LNCaP clone FGC (cell line): ENCODE results near the gene PTPRM.

Experiments used
- DNase-seq: peaks from one replicate; pipeline ENCODE4 v3.0.0-alpha.2; 2011; ENCODE audit warnings: low read depth
- H3K4me3 ChIP-seq: 2 replicates; pipeline ENCODE4 v1.5.1; 2011; ENCODE audit warnings: mild to moderate bottlenecking, low read depth, low read length, control low read depth
- TF ChIP-seq, protein P1 (sequence below): IDR thresholded peaks from 2 replicates; pipeline ENCODE4 v1.5.1; 2012; ENCODE audit warnings: mild to moderate bottlenecking; ENCODE audit not compliant: control insufficient read depth, insufficient read depth; ENCODE audit errors: extremely low read depth

The PTPRM gene

DNA sequence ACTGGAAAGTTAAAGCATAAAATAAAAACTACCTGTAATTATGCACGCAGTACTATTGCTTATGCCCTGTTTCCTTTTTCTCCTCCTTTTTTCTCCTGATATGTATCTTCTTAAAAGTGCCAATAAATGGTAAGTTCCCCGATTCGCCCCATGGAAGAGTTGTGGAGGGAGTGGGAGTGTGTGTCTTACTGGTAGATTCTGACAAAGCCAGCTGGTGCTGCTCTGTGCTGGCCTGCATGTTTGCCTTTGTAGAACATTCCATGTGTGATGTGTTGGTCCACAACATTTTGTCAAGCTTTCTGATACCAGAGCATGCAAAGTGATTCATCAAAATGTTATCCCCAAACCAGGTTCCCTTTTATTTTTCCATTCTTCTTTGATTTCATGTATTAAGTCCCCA is 685.3 kb downstream of the PTPRM start:
- no peak for DNase-seq

DNA sequence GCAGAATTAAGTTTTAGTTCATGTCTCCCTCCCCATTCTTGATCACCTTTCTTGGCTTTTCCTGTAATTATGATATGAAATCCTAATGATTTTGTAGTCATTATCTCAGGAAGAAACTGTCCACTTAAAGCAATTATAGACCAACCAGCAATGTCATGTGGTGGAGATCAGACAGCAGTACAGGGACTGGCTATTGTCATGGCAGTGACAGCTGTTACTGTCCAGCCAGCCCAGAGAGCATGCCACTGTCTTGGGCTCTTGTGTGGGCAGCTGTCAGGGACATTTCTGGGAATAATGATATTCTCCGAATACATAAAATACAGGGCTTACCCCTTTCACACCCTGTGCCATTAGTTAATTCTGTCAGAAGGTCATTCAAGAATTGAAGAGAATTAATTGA is 686.8 kb downstream of the PTPRM start:
- TF ChIP-seq, protein P1, sequence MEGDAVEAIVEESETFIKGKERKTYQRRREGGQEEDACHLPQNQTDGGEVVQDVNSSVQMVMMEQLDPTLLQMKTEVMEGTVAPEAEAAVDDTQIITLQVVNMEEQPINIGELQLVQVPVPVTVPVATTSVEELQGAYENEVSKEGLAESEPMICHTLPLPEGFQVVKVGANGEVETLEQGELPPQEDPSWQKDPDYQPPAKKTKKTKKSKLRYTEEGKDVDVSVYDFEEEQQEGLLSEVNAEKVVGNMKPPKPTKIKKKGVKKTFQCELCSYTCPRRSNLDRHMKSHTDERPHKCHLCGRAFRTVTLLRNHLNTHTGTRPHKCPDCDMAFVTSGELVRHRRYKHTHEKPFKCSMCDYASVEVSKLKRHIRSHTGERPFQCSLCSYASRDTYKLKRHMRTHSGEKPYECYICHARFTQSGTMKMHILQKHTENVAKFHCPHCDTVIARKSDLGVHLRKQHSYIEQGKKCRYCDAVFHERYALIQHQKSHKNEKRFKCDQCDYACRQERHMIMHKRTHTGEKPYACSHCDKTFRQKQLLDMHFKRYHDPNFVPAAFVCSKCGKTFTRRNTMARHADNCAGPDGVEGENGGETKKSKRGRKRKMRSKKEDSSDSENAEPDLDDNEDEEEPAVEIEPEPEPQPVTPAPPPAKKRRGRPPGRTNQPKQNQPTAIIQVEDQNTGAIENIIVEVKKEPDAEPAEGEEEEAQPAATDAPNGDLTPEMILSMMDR = no peak
- no peak for DNase-seq
- H3K4me3 ChIP-seq = no peak overlapping the region

More for the DNA sequence above, 685.3 kb downstream of the PTPRM start:
- H3K4me3 ChIP-seq = no peak overlapping the region
- TF ChIP-seq, protein P1 = no peak

DNA sequence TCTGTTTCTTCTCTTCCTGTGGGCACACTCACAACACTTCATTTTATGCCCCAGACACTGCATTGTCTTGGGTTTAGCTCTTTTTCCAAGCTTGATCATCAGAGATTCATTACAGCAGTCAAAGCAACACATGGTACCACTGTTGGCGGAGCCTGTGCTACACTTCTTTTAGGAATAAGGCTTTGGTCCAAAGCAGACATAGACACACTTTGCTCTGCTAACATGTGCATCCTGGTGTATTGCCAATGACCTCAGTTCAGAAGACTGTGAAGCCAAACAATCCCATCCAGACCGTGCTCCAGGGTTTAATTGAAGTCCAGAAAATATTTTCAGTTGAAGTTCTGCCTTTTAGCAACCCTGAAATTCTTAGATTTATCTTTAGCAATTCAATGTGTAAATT is 687.5 kb downstream of the PTPRM start:
- TF ChIP-seq, protein P1 = no peak
- DNase-seq = no peak
- no peak overlapping the region for H3K4me3 ChIP-seq

DNA sequence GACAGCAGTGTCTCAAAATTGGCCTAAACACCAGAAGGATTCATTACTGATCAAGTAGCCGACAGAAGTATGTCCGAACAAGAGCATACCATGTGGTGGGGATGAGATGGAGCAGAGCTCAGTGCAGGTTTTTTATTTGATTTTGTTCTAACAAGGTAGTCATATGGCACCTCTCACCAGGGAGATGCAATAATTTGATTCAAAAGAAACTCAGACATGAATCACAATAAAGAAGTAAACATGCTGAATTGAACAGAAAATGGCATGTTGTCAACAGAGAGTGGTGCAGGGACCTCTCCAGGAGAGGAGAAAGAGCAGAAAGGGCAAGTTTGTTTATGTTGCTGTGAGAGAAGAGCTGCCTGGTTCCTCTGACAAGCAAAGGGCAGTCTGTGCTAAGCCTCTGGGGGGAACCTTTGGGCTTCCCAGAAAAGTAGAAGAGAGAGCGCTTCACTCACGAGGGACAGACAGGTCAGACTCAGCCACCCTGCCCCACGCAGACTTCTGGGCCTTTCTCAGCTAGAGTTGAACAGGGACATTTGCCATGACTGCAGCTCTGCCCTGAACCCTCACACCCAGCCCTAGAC is 690.8 kb downstream of the PTPRM start:
- DNase-seq = no peak
- TF ChIP-seq, protein P1 = no peak
- H3K4me3 ChIP-seq = no peak overlapping the region

DNA sequence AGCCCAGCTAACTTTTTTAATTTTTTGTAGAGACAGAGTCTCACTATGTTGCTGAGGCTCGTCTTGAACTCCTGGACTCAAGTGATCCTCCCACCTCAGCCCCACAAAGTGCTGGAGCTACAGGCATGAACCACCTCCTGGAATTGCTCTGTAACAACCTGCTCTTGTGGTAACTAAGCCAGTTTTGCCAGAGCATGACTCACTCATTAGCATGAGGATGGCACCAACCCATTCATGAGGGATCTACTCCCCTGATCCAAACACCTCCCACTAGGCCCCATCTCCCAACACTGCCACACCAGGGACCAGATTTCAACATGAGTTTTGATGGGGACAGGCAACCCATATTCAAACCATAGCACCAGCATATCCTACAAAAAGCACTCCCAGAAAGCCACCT is 693.2 kb downstream of the PTPRM start:
- TF ChIP-seq, protein P1 = no peak
- no peak overlapping the region for H3K4me3 ChIP-seq
- no peak for DNase-seq

DNA sequence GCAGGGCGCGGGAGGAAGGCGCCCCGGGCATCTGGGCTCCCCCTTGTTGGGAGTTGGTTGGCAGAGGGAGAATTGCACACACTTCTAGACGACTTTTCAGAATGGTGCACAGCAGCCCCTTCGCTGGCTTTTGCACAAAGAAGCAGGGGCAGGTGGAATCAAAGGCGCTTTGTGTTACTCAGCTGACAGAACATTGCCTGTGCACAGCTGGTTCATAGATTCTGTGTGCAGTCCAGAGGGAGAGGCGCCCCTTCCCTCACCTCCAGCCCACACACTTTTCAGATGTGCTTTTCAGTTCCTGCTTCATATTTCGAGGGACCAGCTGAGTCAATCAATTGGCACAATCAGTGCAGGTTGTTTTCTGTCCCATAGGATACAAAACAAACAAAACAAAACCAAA is 693.7 kb downstream of the PTPRM start:
- H3K4me3 ChIP-seq = no peak overlapping the region
- DNase-seq = no peak
- TF ChIP-seq, protein P1 = no peak

DNA sequence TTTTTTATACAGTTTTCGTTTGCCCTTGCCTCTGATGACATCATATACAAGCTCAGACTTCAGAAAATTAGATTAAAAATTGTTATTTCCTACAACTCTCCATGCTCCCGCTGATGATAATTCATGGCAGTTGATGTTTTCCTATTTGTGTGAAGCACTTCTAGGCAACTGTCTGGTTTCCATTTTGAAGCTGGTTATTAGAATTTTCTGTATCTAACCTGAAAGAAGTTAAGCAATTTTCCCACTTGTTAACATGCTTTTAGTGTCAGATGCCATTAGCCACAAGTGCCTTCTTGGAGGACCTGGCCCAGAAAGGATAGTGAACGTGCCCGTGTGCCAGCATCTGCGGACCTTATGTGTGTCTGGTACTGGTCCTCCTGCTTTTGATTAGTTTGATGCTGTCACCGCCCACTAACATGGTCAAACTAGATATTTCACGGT is 694.6 kb downstream of the PTPRM start:
- no peak for DNase-seq
- no peak overlapping the region for H3K4me3 ChIP-seq
- TF ChIP-seq, protein P1 = no peak
